Measurements from ENCODE around the gene KRT6A. TPM values are rescaled to one million over a fixed set of nuclear protein-coding genes. Genes with fewer than 3 reads are reported as not detected.

The KRT6A gene
- total RNA-seq, 4 donors from 2014 or later = 0.27 TPM; not detected in 3

DNA sequence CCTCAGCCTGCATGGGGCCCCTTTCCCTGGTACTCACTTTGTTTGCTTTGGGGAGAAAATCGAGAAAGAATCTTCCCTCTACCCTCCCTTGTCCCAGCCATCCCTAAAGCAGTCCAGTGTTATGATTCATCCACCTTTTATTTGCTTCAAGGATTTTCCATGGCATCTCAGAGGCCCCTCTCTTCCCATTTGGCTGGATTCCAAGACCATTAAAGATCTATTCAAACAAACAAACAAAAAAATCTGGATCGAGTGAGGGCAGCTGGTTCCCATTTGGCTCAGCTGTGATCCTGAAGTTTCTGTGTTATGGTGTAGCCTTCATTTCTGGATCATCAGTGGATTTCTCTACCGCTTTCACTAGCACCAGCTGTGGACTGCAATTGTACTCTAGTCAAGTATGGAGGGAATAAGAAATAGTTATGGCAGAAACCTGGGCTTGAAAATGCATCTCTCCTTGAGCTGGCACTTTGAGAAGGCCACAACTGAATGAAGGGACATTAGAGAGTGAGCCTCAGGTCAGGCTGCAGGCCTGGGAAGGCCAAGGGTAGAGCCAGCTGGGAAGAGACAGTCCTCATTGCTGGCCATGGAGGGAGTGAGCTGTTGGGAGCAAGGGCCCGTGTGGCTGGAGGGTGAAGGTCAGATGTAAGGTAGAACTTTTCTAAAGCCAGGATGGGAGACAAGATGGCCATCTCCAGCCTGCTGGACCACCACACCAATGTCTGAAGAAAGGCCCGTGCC is 46.2 kb upstream of the KRT6A start:
- TF ChIP-seq CTCF (IDR thresholded peaks at IDR 0.05) = no peak
- TF ChIP-seq POLR2A (IDR thresholded peaks at IDR 0.05) = no peak
- H3K9me3 ChIP-seq = no peaks in the 10 kb centered on the region
- H3K36me3 ChIP-seq = no peaks in the 10 kb centered on the region
- intact Hi-C loops (cut with DNase I) = no loop called here
- H3K4me1 ChIP-seq = peaks cover 4 to 5% of the 10 kb centered on the region in 2 donors
- no peak overlapping the region for H3K27ac ChIP-seq
- no peak for DNase-seq
- no peaks in the 10 kb centered on the region for H3K27me3 ChIP-seq
- WGBS, 2 donors = 49 to 53% methylated on average over 5 of the region's 5 CpGs
- no peak overlapping the region for H3K4me3 ChIP-seq (replicated peaks in 1 of 3)

- no peaks in the 10 kb centered on the region for H3K27me3 ChIP-seq
- intact Hi-C loops (cut with DNase I) = no loop called here
- no peak overlapping the region for H3K4me3 ChIP-seq (replicated peaks in 1 of 3)
- H3K4me1 ChIP-seq = no peaks in the 10 kb centered on the region
- DNase-seq = no peak
- WGBS, 2 donors = 81 to 87% methylated on average over 3 of the region's 3 CpGs
- TF ChIP-seq POLR2A (IDR thresholded peaks at IDR 0.05) (no peak), CTCF (IDR thresholded peaks at IDR 0.05) (no peak)
- H3K9me3 ChIP-seq = no peaks in the 10 kb centered on the region
- H3K27ac ChIP-seq = no peak overlapping the region
- no peaks in the 10 kb centered on the region for H3K36me3 ChIP-seq
Measured at GRCh38 chr12:52537101-52537500, 44.0 kb upstream of the KRT6A start.

DNA sequence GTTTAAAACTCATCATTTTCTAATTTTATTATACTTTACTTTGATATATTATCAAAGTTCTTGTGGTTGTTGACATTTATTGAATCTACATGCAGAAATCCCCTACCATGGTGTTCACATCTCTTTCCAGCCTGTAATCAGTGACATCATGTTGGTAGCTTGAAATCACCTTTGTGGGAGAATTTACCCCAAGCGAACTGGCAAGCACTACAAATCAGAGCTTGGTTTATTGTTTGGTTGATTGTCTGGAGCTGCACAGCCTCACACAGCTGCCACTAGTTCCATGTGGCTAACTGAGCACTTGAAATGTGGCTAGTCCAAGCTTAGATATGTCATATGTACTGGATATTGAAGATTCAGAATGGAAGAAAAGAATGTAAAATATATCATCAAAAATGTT is 42.5 kb upstream of the KRT6A start:
- intact Hi-C loops (cut with DNase I) = no loop called here
- Histone ChIP-seq H3K4me1 (no peaks in the 10 kb centered on the region), H3K36me3 (no peaks in the 10 kb centered on the region), H3K9me3 (no peaks in the 10 kb centered on the region), H3K4me3 (replicated peaks in 1 of 3) (no peak overlapping the region), H3K27me3 (no peaks in the 10 kb centered on the region), H3K27ac (no peak overlapping the region)
- no peak for TF ChIP-seq POLR2A (IDR thresholded peaks at IDR 0.05)
- no peak for TF ChIP-seq CTCF (IDR thresholded peaks at IDR 0.05)
- 28 to 93% methylated on average over 1 of the region's 1 CpG for WGBS, 2 donors
- DNase-seq = no peak

DNA sequence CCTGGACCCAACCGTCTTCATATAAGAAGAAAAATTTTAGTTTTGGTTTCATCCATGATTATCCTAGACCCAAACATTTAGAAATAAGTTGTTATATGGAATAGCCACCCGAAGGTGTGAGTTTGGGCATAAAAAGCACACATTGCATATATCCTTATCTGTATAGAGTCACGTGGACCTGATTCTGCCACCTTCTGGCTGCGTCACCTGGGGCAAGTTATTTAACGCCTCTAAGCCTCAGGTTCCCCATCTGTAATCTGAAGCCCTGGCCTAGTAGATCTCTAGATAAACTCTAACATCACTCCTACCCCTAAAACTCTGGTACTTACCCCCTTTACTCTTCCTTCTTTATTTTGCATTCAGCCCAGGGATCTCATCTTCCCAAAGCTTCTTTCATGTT is 41.4 kb upstream of the KRT6A start:
- no peaks in the 10 kb centered on the region for H3K36me3 ChIP-seq
- no peak overlapping the region for H3K27ac ChIP-seq
- WGBS, 2 donors = 85 to 94% methylated on average over 5 of the region's 5 CpGs
- H3K4me1 ChIP-seq = no peaks in the 10 kb centered on the region
- H3K9me3 ChIP-seq = no peaks in the 10 kb centered on the region
- intact Hi-C loops (cut with DNase I) = no loop called here
- no peak for DNase-seq
- TF ChIP-seq POLR2A (IDR thresholded peaks at IDR 0.05) (no peak), CTCF (IDR thresholded peaks at IDR 0.05) (no peak)
- no peaks in the 10 kb centered on the region for H3K27me3 ChIP-seq
- no peak overlapping the region for H3K4me3 ChIP-seq (replicated peaks in 1 of 3)

DNA sequence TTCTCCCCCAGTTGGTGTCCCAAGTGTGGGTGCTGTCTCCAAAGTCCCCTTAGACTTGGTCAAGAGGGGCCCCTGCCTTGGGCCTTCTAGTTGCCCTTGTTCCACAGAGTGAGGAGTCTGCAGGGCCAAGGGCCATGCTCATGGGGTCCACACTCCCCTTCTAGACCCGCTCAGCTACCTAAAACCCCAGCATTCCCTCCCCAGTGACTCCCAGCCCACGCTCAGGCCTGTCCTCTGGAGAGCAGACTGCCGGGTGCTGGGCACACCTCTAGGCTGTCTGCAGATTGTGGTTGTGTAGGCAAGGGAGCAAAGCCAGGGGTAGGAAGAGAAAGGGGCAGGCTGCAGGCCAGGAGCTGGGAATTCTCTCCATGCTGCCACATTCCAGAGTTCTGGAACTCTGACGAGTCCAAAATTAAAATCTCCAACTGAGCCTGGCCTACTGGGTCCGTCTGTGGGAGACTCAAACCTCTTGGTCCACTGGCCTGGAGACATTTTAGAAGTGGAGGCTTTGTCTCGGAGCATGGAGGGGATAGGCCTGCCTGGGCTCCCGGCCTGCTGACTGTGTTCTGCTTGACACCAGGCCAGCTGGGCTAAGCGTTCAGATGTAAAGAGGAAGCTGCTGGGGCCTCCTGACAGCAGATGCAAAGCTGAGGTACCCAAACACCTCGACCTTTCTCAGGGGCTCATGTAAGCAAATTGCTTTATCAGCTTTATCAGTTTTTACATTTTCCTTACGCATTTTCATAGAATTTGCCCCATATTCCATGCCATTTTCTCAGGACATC is 40.8 kb upstream of the KRT6A start:
- Histone ChIP-seq H3K4me3 (replicated peaks in 1 of 3) (no peak overlapping the region), H3K27me3 (no peaks in the 10 kb centered on the region), H3K9me3 (no peaks in the 10 kb centered on the region), H3K27ac (no peak overlapping the region), H3K36me3 (no peaks in the 10 kb centered on the region), H3K4me1 (no peaks in the 10 kb centered on the region)
- no peak for DNase-seq
- 83% methylated on average over 9 to 10 of the region's 10 CpGs for WGBS, 2 donors
- no peak for TF ChIP-seq POLR2A (IDR thresholded peaks at IDR 0.05)
- no peak for TF ChIP-seq CTCF (IDR thresholded peaks at IDR 0.05)
- intact Hi-C loops (cut with DNase I) = no loop called here
